AG04449 (cell line): ENCODE measurements around the gene DHX9.

Experiments used
- CTCF ChIA-PET: fragments of 350-600 bp; formaldehyde crosslinking; extraction: SDS; loops from one replicate; lab custom pipeline; 2021; ENCODE audit warnings: antibody characterized with exemption; lab: Yijun Ruan, JAX
- POLR2A ChIA-PET: fragments of 400-600, 350-600 bp; formaldehyde crosslinking; extraction: SDS; loops from one replicate; lab custom pipeline; 2020; ENCODE audit warnings: antibody characterized with exemption, inconsistent platforms; lab: Yijun Ruan, JAX
- DNase-seq: peaks from one replicate; pipeline ENCODE4 v3.0.0-alpha.2; 2010; ENCODE audit warnings: low read depth, low spot score
- H3K4me3 ChIP-seq: 2 replicates; pipeline ENCODE4 v1.5.1; 2011; ENCODE audit warnings: low read depth, mild to moderate bottlenecking, control low read depth, low read length
- TF ChIP-seq, protein P1 (sequence below): IDR thresholded peaks from one replicate; pipeline ENCODE4 v1.5.1; 2011; ENCODE audit warnings: mild to moderate bottlenecking, moderate library complexity, low read length, control low read depth, inconsistent platforms; ENCODE audit not compliant: insufficient read depth; ENCODE audit errors: missing control alignments

Gene DHX9

DNA sequence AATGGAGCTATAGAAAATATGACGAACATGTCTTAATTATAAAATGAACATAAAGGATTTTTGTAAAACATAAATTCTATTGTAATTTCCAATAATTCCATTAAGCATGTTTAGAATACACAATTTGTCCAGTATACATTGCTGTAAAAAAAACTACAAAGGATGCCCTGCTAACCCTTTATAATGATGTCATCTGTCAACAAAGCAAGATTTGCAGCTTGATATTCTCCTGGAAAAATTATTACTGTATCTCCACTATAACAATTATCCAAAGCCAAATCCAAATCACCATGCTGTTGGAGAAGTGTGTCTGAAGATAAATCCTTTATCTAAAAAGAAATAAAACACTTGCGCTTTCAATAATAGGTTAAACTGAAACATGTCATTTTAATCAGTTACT, 66.2 kb downstream of the DHX9 start:
- POLR2A ChIA-PET, result no interaction called here
- CTCF ChIA-PET, result interaction anchor here (0.6 kb wide), 1 partner anchor 23 kb away, joined by 3 read pairs; no protein-coding TSS in a partner anchor
- no peak for DNase-seq
- H3K4me3 ChIP-seq, result no peak overlapping the region
- TF ChIP-seq, protein P1, sequence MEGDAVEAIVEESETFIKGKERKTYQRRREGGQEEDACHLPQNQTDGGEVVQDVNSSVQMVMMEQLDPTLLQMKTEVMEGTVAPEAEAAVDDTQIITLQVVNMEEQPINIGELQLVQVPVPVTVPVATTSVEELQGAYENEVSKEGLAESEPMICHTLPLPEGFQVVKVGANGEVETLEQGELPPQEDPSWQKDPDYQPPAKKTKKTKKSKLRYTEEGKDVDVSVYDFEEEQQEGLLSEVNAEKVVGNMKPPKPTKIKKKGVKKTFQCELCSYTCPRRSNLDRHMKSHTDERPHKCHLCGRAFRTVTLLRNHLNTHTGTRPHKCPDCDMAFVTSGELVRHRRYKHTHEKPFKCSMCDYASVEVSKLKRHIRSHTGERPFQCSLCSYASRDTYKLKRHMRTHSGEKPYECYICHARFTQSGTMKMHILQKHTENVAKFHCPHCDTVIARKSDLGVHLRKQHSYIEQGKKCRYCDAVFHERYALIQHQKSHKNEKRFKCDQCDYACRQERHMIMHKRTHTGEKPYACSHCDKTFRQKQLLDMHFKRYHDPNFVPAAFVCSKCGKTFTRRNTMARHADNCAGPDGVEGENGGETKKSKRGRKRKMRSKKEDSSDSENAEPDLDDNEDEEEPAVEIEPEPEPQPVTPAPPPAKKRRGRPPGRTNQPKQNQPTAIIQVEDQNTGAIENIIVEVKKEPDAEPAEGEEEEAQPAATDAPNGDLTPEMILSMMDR, result no peak

DNA sequence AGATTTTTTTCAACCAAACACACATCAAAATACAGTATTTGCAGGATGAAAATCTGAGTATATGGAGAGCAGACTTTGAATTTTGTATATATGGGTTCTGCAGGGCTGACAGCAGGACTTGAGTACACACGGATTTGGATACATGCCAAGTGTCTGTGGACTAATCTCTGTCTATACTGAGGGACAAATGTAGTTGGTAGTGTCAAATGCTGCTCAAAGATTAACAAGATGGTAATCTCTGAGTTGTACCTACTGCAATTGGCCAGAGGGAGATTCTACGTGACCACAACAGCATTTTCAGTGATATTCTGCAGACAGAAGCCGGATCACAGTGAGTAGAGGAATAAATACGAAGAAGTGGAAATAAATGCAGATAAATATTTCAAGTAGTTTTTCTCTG, 70.4 kb downstream of the DHX9 start:
- POLR2A ChIA-PET, result no interaction called here
- TF ChIP-seq, protein P1, result no peak
- CTCF ChIA-PET, result no interaction called here
- DNase-seq, result no peak
- H3K4me3 ChIP-seq, result no peak overlapping the region

DNA sequence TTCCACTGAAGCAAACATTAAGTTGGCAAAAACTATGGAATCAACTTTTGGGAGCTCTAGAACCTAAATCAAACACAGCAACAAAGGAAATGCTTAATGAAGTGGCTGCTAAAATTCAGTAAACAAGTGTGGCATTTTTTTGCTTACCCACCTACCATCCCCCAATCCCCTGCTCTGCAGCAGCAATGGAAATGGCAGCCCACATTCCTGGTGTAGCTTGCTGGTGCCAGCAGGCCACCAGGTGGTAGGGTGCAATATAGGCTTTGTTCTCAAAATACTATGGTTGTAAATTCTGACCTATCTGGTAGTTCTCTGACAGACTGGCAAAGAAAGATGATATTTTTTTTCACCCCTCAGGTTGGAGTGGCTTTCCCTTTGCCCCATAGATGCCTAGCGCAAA, 71.0 kb downstream of the DHX9 start:
- CTCF ChIA-PET, result no interaction called here
- TF ChIP-seq, protein P1, result no peak
- no peak overlapping the region for H3K4me3 ChIP-seq
- POLR2A ChIA-PET, result no interaction called here
- no peak for DNase-seq

DNA sequence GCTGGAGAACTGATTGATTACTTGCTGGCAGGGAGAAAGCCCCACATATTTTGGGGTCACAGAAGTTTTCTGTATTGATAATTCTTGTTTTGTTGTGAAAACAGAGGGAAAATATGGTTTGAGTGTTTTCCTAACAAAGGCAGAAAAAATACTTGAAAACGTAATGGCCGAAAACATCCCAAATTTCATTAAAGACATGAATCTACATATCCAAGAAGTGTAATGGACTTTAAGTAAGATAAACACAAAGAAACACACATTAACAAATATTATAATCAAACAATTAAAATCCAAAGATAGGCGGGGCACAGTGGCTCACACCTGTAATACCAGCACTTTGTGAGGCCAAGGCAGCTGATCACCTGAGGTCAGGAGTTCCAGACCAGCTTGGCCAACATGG, 74.3 kb downstream of the DHX9 start:
- H3K4me3 ChIP-seq, result no peak overlapping the region
- TF ChIP-seq, protein P1, result no peak
- no peak for DNase-seq
- CTCF ChIA-PET, result no interaction called here
- POLR2A ChIA-PET, result no interaction called here

DNA sequence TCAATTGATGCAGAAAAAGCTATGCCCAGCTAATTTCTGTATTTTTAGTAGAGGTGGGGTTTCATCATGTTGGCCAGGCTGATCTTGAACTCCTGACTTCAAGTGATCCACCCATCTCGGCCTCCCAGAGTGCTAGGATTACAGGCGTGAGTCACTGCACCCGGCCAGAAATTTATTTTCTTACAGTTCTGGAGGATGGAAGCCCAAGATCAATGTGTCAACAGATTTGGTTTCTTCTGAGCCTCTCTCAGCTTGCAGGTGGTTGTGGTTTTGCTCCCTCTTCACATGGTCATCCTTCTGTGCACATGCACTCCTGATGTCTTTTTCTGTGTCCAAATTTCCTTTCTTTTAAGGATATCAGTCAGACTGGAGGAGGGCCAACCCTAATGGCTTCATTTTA, 78.2 kb downstream of the DHX9 start:
- POLR2A ChIA-PET, result no interaction called here
- CTCF ChIA-PET, result no interaction called here
- TF ChIP-seq, protein P1, result no peak
- no peak overlapping the region for H3K4me3 ChIP-seq
- no peak for DNase-seq

DNA sequence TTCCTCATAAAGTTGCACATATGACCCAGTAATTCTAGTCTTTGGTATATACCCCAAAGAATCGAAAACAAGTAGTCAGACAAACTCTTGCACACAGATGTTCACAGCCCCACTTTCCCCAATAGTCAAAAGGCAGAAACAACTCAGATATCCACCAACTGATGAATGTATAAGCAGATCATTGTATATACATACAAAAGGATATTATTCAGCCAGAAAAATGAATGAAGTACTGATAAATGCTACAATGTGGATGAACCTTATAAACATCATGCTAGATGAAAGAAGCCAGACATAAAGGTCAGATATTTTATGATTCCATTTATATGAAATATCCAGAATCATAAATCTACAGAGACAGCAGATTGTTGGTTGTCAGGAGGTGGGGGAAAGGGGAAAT, 86.5 kb downstream of the DHX9 start:
- no peak for DNase-seq
- H3K4me3 ChIP-seq, result no peak overlapping the region
- TF ChIP-seq, protein P1, result no peak
- ChIA-PET CTCF (no interaction called here), POLR2A (no interaction called here)
